Activated CD4-positive, alpha-beta T cell treated with anti-CD3 and anti-CD28 coated beads for 36 hours (primary cell): ENCODE data around the gene TSFM. TPM values are rescaled to one million over a fixed set of nuclear protein-coding genes. Genes with fewer than 3 reads are reported as not detected.
"Not testable (repeated sequence)": the region's sequence is repeated elsewhere in the genome, so short reads cannot be mapped to it uniquely, and the experiment has no call there.

Experiments used
- ATAC-seq: fragments of 200-7000 bp; cut with Tn5 transposase; one replicate; pipeline ENCODE4 v1.10.0; 2021; ENCODE audit warnings: mild to moderate bottlenecking, moderate library complexity
- CTCF ChIA-PET: fragments of 350-600 bp; sonication (Branson Sonifier 250); formaldehyde crosslinking; loops from one replicate; lab custom pipeline; 2021; ENCODE audit warnings: antibody characterized with exemption; lab: Charles Lee
- POLR2A ChIA-PET: fragments of 350-600 bp; sonication (Branson Sonifier 250); formaldehyde crosslinking; loops from one replicate; lab custom pipeline; 2021; ENCODE audit warnings: antibody characterized with exemption, inconsistent platforms; lab: Charles Lee
- DNase-seq: peaks from one replicate; pipeline ENCODE4 v3.0.0-alpha.2; 2020
- H3K27ac Mint-ChIP-seq: one replicate; pipeline ENCODE4 v1.8.0; 2021; ENCODE audit warnings: mixed read lengths
- H3K27me3 Mint-ChIP-seq: one replicate; pipeline ENCODE4 v1.8.0; 2021; ENCODE audit warnings: mixed read lengths
- H3K36me3 Mint-ChIP-seq: one replicate; pipeline ENCODE4 v1.8.0; 2021; ENCODE audit warnings: low read depth, mixed read lengths
- H3K4me1 Mint-ChIP-seq: one replicate; pipeline ENCODE4 v1.8.0; 2021; ENCODE audit warnings: mixed read lengths
- H3K4me3 Mint-ChIP-seq: one replicate; pipeline ENCODE4 v1.8.0; 2021; ENCODE audit warnings: mild to moderate bottlenecking, moderate library complexity, mixed read lengths
- H3K9me3 Mint-ChIP-seq: one replicate; pipeline ENCODE4 v1.8.0; 2021; ENCODE audit warnings: low read depth, mixed read lengths
- intact Hi-C, 2 experiments: fragments of 100-400 bp; cut with DNase I in 1 of 2; cut with micrococcal nuclease in 1 of 2; formaldehyde crosslinking; loops; one replicate each; pipeline versions ENCODE4 v1.14.2 to v1.15.1; 2022 to 2024; cut with DNase I, micrococcal nuclease
- total RNA-seq, 2 experiments: library from RNA; stranded (reverse); gene quantifications; one replicate each; pipeline ENCODE4 v1.2.3, GENCODE V29; 2021

The TSFM gene
- total RNA-seq, 2 experiments from 2014 or later = 30.7 to 56.9 TPM

- Mint-ChIP-seq H3K4me1 (no peaks in the 10 kb centered on the region), H3K9me3 (no peaks in the 10 kb centered on the region), H3K36me3 (no peaks in the 10 kb centered on the region), H3K4me3 (no peak overlapping the region), H3K27ac (no peak overlapping the region), H3K27me3 (no peaks in the 10 kb centered on the region)
- ChIA-PET CTCF (no interaction called here), POLR2A (no interaction called here)
- no peak for ATAC-seq
- no peak for DNase-seq
- intact Hi-C loops = no loop called here
Measured at GRCh38 chr12:57813971-57814772, 31.6 kb downstream of the TSFM start.

- no peaks in the 10 kb centered on the region for H3K4me1 Mint-ChIP-seq
- ATAC-seq = no peak
- H3K36me3 Mint-ChIP-seq = no peaks in the 10 kb centered on the region
- DNase-seq = no peak
- no peak overlapping the region for H3K4me3 Mint-ChIP-seq
- no peak overlapping the region for H3K27ac Mint-ChIP-seq
- CTCF ChIA-PET = interaction anchor here (0.5 to 1.3 kb wide), 2 partner anchors 19 to 59 kb away, joined by 3 read pairs; no protein-coding TSS in a partner anchor
- intact Hi-C loops = no loop called here
- no peaks in the 10 kb centered on the region for H3K27me3 Mint-ChIP-seq
- POLR2A ChIA-PET = no interaction called here
- no peaks in the 10 kb centered on the region for H3K9me3 Mint-ChIP-seq
Measured at GRCh38 chr12:57815177-57816000, 32.8 kb downstream of the TSFM start.

- no peaks in the 10 kb centered on the region for H3K36me3 Mint-ChIP-seq
- no peaks in the 10 kb centered on the region for H3K27me3 Mint-ChIP-seq
- CTCF ChIA-PET = interaction anchor here (0.5 to 1.3 kb wide), 3 partner anchors 20 to 59 kb away, joined by 3 read pairs; no protein-coding TSS in a partner anchor
- no peaks in the 10 kb centered on the region for H3K9me3 Mint-ChIP-seq
- POLR2A ChIA-PET = no interaction called here
- H3K4me1 Mint-ChIP-seq = no peaks in the 10 kb centered on the region
- intact Hi-C loops = no loop called here
- DNase-seq (no peak), ATAC-seq (no peak)
- H3K4me3 Mint-ChIP-seq = no peak overlapping the region
- no peak overlapping the region for H3K27ac Mint-ChIP-seq
Measured at GRCh38 chr12:57816001-57816854, 33.6 kb downstream of the TSFM start.

GRCh38 chr12:57816855-57817151 lies 34.2 kb downstream of the TSFM start:
- Mint-ChIP-seq H3K36me3 (peaks cover 1% of the 10 kb centered on the region), H3K27ac (no peak overlapping the region), H3K27me3 (no peaks in the 10 kb centered on the region), H3K4me1 (no peaks in the 10 kb centered on the region), H3K4me3 (no peak overlapping the region), H3K9me3 (no peaks in the 10 kb centered on the region)
- POLR2A ChIA-PET = no interaction called here
- intact Hi-C loops = no loop called here
- CTCF ChIA-PET = interaction anchor here (0.6 to 1.0 kb wide), 2 partner anchors 28 to 49 kb away, joined by 3 read pairs; no protein-coding TSS in a partner anchor
- DNase-seq (no peak), ATAC-seq (no peak)

GRCh38 chr12:57817261-57817989 lies 34.8 kb downstream of the TSFM start:
- peaks cover 1% of the 10 kb centered on the region for H3K36me3 Mint-ChIP-seq
- H3K4me1 Mint-ChIP-seq = no peaks in the 10 kb centered on the region
- POLR2A ChIA-PET = no interaction called here
- no peak for ATAC-seq
- H3K4me3 Mint-ChIP-seq = no peak overlapping the region
- no peaks in the 10 kb centered on the region for H3K9me3 Mint-ChIP-seq
- intact Hi-C loops = no loop called here
- H3K27me3 Mint-ChIP-seq = no peaks in the 10 kb centered on the region
- DNase-seq = no peak
- H3K27ac Mint-ChIP-seq = no peak overlapping the region
- CTCF ChIA-PET = interaction anchor here (0.6 to 2.4 kb wide), 7 partner anchors 13 to 97 kb away, joined by 3 to 11 read pairs (median 3); no protein-coding TSS in a partner anchor

GRCh38 chr12:57817990-57818331 lies 35.4 kb downstream of the TSFM start:
- H3K4me1 Mint-ChIP-seq, H3K36me3 Mint-ChIP-seq, H3K9me3 Mint-ChIP-seq, POLR2A ChIA-PET, H3K4me3 Mint-ChIP-seq, ATAC-seq, H3K27me3 Mint-ChIP-seq, intact Hi-C loops, H3K27ac Mint-ChIP-seq, DNase-seq: not testable (repeated sequence)
- CTCF ChIA-PET = interaction anchor here (0.8 to 2.4 kb wide), 7 partner anchors 13 to 97 kb away, joined by 3 to 11 read pairs (median 4); partner anchors contain the start of gene TSFM

GRCh38 chr12:57820119-57820518 lies 37.5 kb downstream of the TSFM start:
- H3K4me3 Mint-ChIP-seq, intact Hi-C loops, DNase-seq, H3K27me3 Mint-ChIP-seq, H3K36me3 Mint-ChIP-seq, H3K27ac Mint-ChIP-seq, POLR2A ChIA-PET, ATAC-seq, H3K9me3 Mint-ChIP-seq, H3K4me1 Mint-ChIP-seq: not testable (repeated sequence)
- CTCF ChIA-PET = interaction anchor here (0.9 to 2.3 kb wide), 2 partner anchors 37 to 77 kb away, joined by 3 to 6 read pairs; partner anchors contain the start of gene TSFM

- H3K36me3 Mint-ChIP-seq, POLR2A ChIA-PET, H3K9me3 Mint-ChIP-seq, H3K4me1 Mint-ChIP-seq, H3K27ac Mint-ChIP-seq, H3K27me3 Mint-ChIP-seq, DNase-seq, intact Hi-C loops, ATAC-seq, H3K4me3 Mint-ChIP-seq, CTCF ChIA-PET: not testable (repeated sequence)
Measured at GRCh38 chr12:57821015-57821414, 38.4 kb downstream of the TSFM start.

GRCh38 chr12:57821474-57822214 lies 39.1 kb downstream of the TSFM start:
- no peak overlapping the region for H3K4me3 Mint-ChIP-seq
- H3K9me3 Mint-ChIP-seq = no peaks in the 10 kb centered on the region
- ATAC-seq (no peak), DNase-seq (no peak)
- CTCF ChIA-PET = no interaction called here
- no peak overlapping the region for H3K27ac Mint-ChIP-seq
- no peaks in the 10 kb centered on the region for H3K27me3 Mint-ChIP-seq
- no peaks in the 10 kb centered on the region for H3K4me1 Mint-ChIP-seq
- POLR2A ChIA-PET = no interaction called here
- intact Hi-C loops = no loop called here
- peaks cover 7% of the 10 kb centered on the region for H3K36me3 Mint-ChIP-seq

GRCh38 chr12:57822392-57823130 lies 40.0 kb downstream of the TSFM start:
- H3K4me3 Mint-ChIP-seq = no peak overlapping the region
- peaks cover 7% of the 10 kb centered on the region for H3K36me3 Mint-ChIP-seq
- no peaks in the 10 kb centered on the region for H3K9me3 Mint-ChIP-seq
- H3K27ac Mint-ChIP-seq = no peak overlapping the region
- no peaks in the 10 kb centered on the region for H3K4me1 Mint-ChIP-seq
- intact Hi-C loops = no loop called here
- POLR2A ChIA-PET = no interaction called here
- no peak for DNase-seq
- H3K27me3 Mint-ChIP-seq = no peaks in the 10 kb centered on the region
- CTCF ChIA-PET = interaction anchor here (0.7 to 1.1 kb wide), 2 partner anchors 9 to 812 kb away, joined by 3 to 5 read pairs; no protein-coding TSS in a partner anchor
- ATAC-seq = no peak
